Activated CD8-positive, alpha-beta T cell treated with anti-CD3 and anti-CD28 coated beads for 36 hours (primary cell): Measurements from ENCODE around the gene CD69. TPM values are rescaled to one million over a fixed set of nuclear protein-coding genes. Genes with fewer than 3 reads are reported as not detected.

Experiments
- ATAC-seq: fragments of 200-7000 bp; cut with Tn5 transposase; one replicate; pipeline ENCODE4 v1.10.0; 2021; ENCODE audit warnings: mild to moderate bottlenecking, moderate library complexity
- CTCF ChIA-PET: fragments of 350-600 bp; sonication (Branson Sonifier 250); formaldehyde crosslinking; loops from one replicate; lab custom pipeline; 2021; ENCODE audit warnings: antibody characterized with exemption; lab: Charles Lee
- POLR2A ChIA-PET: fragments of 350-600 bp; sonication (Branson Sonifier 250); formaldehyde crosslinking; loops from one replicate; lab custom pipeline; 2021; ENCODE audit warnings: antibody characterized with exemption; lab: Charles Lee
- DNase-seq: peaks from one replicate; pipeline ENCODE4 v3.0.0-alpha.2; 2020
- H3K27ac Mint-ChIP-seq: one replicate; pipeline ENCODE4 v1.8.0; 2021; ENCODE audit warnings: mild to moderate bottlenecking, mixed read lengths
- H3K27me3 Mint-ChIP-seq: one replicate; pipeline ENCODE4 v1.8.0; 2021; ENCODE audit warnings: mixed read lengths
- H3K36me3 Mint-ChIP-seq: one replicate; pipeline ENCODE4 v1.8.0; 2021; ENCODE audit warnings: low read depth, mixed read lengths
- H3K4me1 Mint-ChIP-seq: one replicate; pipeline ENCODE4 v1.8.0; 2021; ENCODE audit warnings: low read depth, mixed read lengths
- H3K4me3 Mint-ChIP-seq: one replicate; pipeline ENCODE4 v1.8.0; 2021; ENCODE audit warnings: mild to moderate bottlenecking, moderate library complexity, mixed read lengths
- H3K9me3 Mint-ChIP-seq: one replicate; pipeline ENCODE4 v1.8.0; 2021; ENCODE audit warnings: mixed read lengths
- CTCF ChIP-seq: fragments of 200-600 bp; IDR thresholded peaks from one replicate; pipeline ENCODE4 v1.8.0; 2022; ENCODE audit warnings: antibody characterized with exemption, mild to moderate bottlenecking
- intact Hi-C: fragments of 100-400 bp; cut with micrococcal nuclease; formaldehyde crosslinking; loops from one replicate; pipeline ENCODE4 v1.10.0; 2022
- total RNA-seq, 2 experiments: library from RNA; stranded (reverse); gene quantifications; one replicate each; pipeline ENCODE4 v1.2.3, GENCODE V29; 2021

Gene CD69
- total RNA-seq, 2 experiments from 2014 or later: 166 to 174 TPM

GRCh38 chr12:9757433-9758025, 3.2 kb downstream of the CD69 start:
- Mint-ChIP-seq H3K4me1 (peaks cover 47% of the 10 kb centered on the region), H3K27ac (peak overlapping the region; percentile 99), H3K36me3 (peaks cover 87% of the 10 kb centered on the region), H3K9me3 (peaks cover 5% of the 10 kb centered on the region), H3K4me3 (peak overlapping the region; percentile 97), H3K27me3 (no peaks in the 10 kb centered on the region)
- POLR2A ChIA-PET: interaction anchor here (0.6 to 14.9 kb wide), 20 partner anchors 6 to 801 kb away, joined by 3 to 752 read pairs (median 8); partner anchors contain the start of genes CLEC2B, CLEC2D and CLECL1
- intact Hi-C loops: no loop called here
- TF ChIP-seq CTCF: no peak
- DNase-seq: no peak
- CTCF ChIA-PET: interaction anchor here (1.0 to 23.1 kb wide), 4 partner anchors 8 to 57 kb away, joined by 3 to 791 read pairs (median 50); no protein-coding TSS in a partner anchor
- no peak for ATAC-seq

GRCh38 chr12:9756706-9757105, 4.0 kb downstream of the CD69 start:
- POLR2A ChIA-PET: interaction anchor here (0.9 to 14.9 kb wide), 14 partner anchors 14 to 802 kb away, joined by 3 to 752 read pairs (median 22); partner anchors contain the start of genes CLEC2B, CLEC2D and CLECL1
- Mint-ChIP-seq H3K36me3 (peaks cover 85% of the 10 kb centered on the region), H3K4me3 (peak overlapping the region; percentile 97), H3K9me3 (no peaks in the 10 kb centered on the region), H3K4me1 (peaks cover 42% of the 10 kb centered on the region), H3K27ac (peak overlapping the region; percentile 99), H3K27me3 (no peaks in the 10 kb centered on the region)
- DNase-seq (no peak), ATAC-seq (no peak)
- CTCF ChIA-PET: interaction anchor here (1.9 to 23.1 kb wide), 4 partner anchors 7 to 58 kb away, joined by 8 to 791 read pairs (median 50); no protein-coding TSS in a partner anchor
- intact Hi-C loops: no loop called here
- TF ChIP-seq CTCF: no peak

GRCh38 chr12:9756170-9756569, 4.5 kb downstream of the CD69 start:
- peak overlapping the region; percentile 97 for H3K4me3 Mint-ChIP-seq
- H3K9me3 Mint-ChIP-seq: no peaks in the 10 kb centered on the region
- intact Hi-C loops: no loop called here
- no peaks in the 10 kb centered on the region for H3K27me3 Mint-ChIP-seq
- peaks cover 87% of the 10 kb centered on the region for H3K36me3 Mint-ChIP-seq
- ChIA-PET POLR2A (interaction anchor here (0.7 to 14.9 kb wide), 15 partner anchors 9 to 802 kb away, joined by 3 to 752 read pairs (median 16); partner anchors contain the start of genes CLEC2B, CLEC2D and CLECL1), CTCF (interaction anchor here (1.6 to 23.1 kb wide), 4 partner anchors 16 to 111 kb away, joined by 4 to 791 read pairs (median 46); no protein-coding TSS in a partner anchor)
- DNase-seq: no peak
- peaks cover 45% of the 10 kb centered on the region for H3K4me1 Mint-ChIP-seq
- peak overlapping the region; percentile 99 for H3K27ac Mint-ChIP-seq
- ATAC-seq: no peak
- no peak for TF ChIP-seq CTCF

- no peak for ATAC-seq
- Mint-ChIP-seq H3K9me3 (no peaks in the 10 kb centered on the region), H3K27ac (peak overlapping the region; percentile 88), H3K4me1 (peaks cover 47% of the 10 kb centered on the region), H3K36me3 (peaks cover 85% of the 10 kb centered on the region), H3K27me3 (no peaks in the 10 kb centered on the region), H3K4me3 (peak overlapping the region; percentile 97)
- intact Hi-C loops: no loop called here
- TF ChIP-seq CTCF: no peak
- ChIA-PET CTCF (interaction anchor here (1.0 to 23.1 kb wide), 5 partner anchors 15 to 113 kb away, joined by 3 to 791 read pairs (median 8); no protein-coding TSS in a partner anchor), POLR2A (interaction anchor here (0.7 to 14.9 kb wide), 17 partner anchors 9 to 803 kb away, joined by 3 to 752 read pairs (median 6); partner anchors contain the start of genes CLEC2B, CLEC2D and CLECL1)
- DNase-seq: no peak
These were observed 5.1 kb downstream of the CD69 start for GRCh38 chr12:9755567-9755966.
